ENCODE results near the gene ZFP92.

ZFP92 gene

GRCh38 chrX:153435845-153436244 is 24.6 kb downstream of the ZFP92 start:
- H3K9me3 Mint-ChIP-seq: peaks cover 4% of the 10 kb centered on the region
- no peak overlapping the region for H3K4me3 Mint-ChIP-seq
- H3K36me3 Mint-ChIP-seq: no peaks in the 10 kb centered on the region
- peaks cover 11% of the 10 kb centered on the region for H3K27me3 Mint-ChIP-seq
- H3K4me1 Mint-ChIP-seq: no peaks in the 10 kb centered on the region
- H3K27ac Mint-ChIP-seq: no peak overlapping the region
- no peak for ATAC-seq

GRCh38 chrX:153438532-153438931 is 27.3 kb downstream of the ZFP92 start:
- no peak overlapping the region for H3K27ac Mint-ChIP-seq
- H3K27me3 Mint-ChIP-seq: peaks cover 11% of the 10 kb centered on the region
- H3K36me3 Mint-ChIP-seq: no peaks in the 10 kb centered on the region
- H3K4me1 Mint-ChIP-seq: no peaks in the 10 kb centered on the region
- H3K9me3 Mint-ChIP-seq: peaks cover 4% of the 10 kb centered on the region
- H3K4me3 Mint-ChIP-seq: no peak overlapping the region
- ATAC-seq: no peak

- H3K4me3 Mint-ChIP-seq: no peak overlapping the region
- H3K27ac Mint-ChIP-seq: no peak overlapping the region
- H3K4me1 Mint-ChIP-seq: no peaks in the 10 kb centered on the region
Measured at GRCh38 chrX:153439977-153440376, 28.7 kb downstream of the ZFP92 start.

GRCh38 chrX:153440556-153441135 is 29.4 kb downstream of the ZFP92 start:
- peaks cover 11% of the 10 kb centered on the region for H3K27me3 Mint-ChIP-seq
- peaks cover 4% of the 10 kb centered on the region for H3K9me3 Mint-ChIP-seq
- no peaks in the 10 kb centered on the region for H3K36me3 Mint-ChIP-seq
- no peak for ATAC-seq
- no peak overlapping the region for H3K27ac Mint-ChIP-seq
- H3K4me3 Mint-ChIP-seq: no peak overlapping the region
- H3K4me1 Mint-ChIP-seq: no peaks in the 10 kb centered on the region

More at GRCh38 chrX:153439977-153440376, 28.7 kb downstream of the ZFP92 start:
- Mint-ChIP-seq H3K36me3 (no peaks in the 10 kb centered on the region), H3K27me3 (peaks cover 11% of the 10 kb centered on the region), H3K9me3 (peaks cover 4% of the 10 kb centered on the region)
- no peak for ATAC-seq

- no peak for ATAC-seq
- Mint-ChIP-seq H3K36me3 (no peaks in the 10 kb centered on the region), H3K4me3 (no peak overlapping the region), H3K9me3 (peaks cover 4% of the 10 kb centered on the region), H3K27me3 (peaks cover 11% of the 10 kb centered on the region), H3K27ac (no peak overlapping the region), H3K4me1 (no peaks in the 10 kb centered on the region)
Measured at GRCh38 chrX:153441296-153441695, 30.0 kb downstream of the ZFP92 start.

GRCh38 chrX:153441981-153442380 is 30.7 kb downstream of the ZFP92 start:
- H3K4me1 Mint-ChIP-seq: no peaks in the 10 kb centered on the region
- H3K27ac Mint-ChIP-seq: no peak overlapping the region
- no peak for ATAC-seq
- peaks cover 11% of the 10 kb centered on the region for H3K27me3 Mint-ChIP-seq
- no peaks in the 10 kb centered on the region for H3K36me3 Mint-ChIP-seq
- H3K4me3 Mint-ChIP-seq: no peak overlapping the region
- peaks cover 4% of the 10 kb centered on the region for H3K9me3 Mint-ChIP-seq

- Mint-ChIP-seq H3K36me3 (no peaks in the 10 kb centered on the region), H3K4me1 (no peaks in the 10 kb centered on the region), H3K4me3 (no peak overlapping the region), H3K27me3 (peaks cover 11% of the 10 kb centered on the region), H3K27ac (no peak overlapping the region), H3K9me3 (peaks cover 4% of the 10 kb centered on the region)
- ATAC-seq: no peak
Measured at GRCh38 chrX:153442463-153442862, 31.2 kb downstream of the ZFP92 start.

- no peak overlapping the region for H3K4me3 Mint-ChIP-seq
- no peak overlapping the region for H3K27ac Mint-ChIP-seq
- peaks cover 6% of the 10 kb centered on the region for H3K27me3 Mint-ChIP-seq
- ATAC-seq: no peak
- peaks cover 4% of the 10 kb centered on the region for H3K9me3 Mint-ChIP-seq
- H3K36me3 Mint-ChIP-seq: no peaks in the 10 kb centered on the region
- no peaks in the 10 kb centered on the region for H3K4me1 Mint-ChIP-seq
Measured at GRCh38 chrX:153443476-153444332, 32.4 kb downstream of the ZFP92 start.

- Mint-ChIP-seq H3K27me3 (no peaks in the 10 kb centered on the region), H3K27ac (no peak overlapping the region), H3K4me1 (no peaks in the 10 kb centered on the region), H3K9me3 (peaks cover 4% of the 10 kb centered on the region), H3K36me3 (peaks cover 1% of the 10 kb centered on the region), H3K4me3 (no peak overlapping the region)
- ATAC-seq: no peak
Measured at GRCh38 chrX:153444333-153445011, 33.2 kb downstream of the ZFP92 start.

- H3K27ac Mint-ChIP-seq: no peak overlapping the region
- no peaks in the 10 kb centered on the region for H3K4me1 Mint-ChIP-seq
- H3K27me3 Mint-ChIP-seq: no peaks in the 10 kb centered on the region
- H3K9me3 Mint-ChIP-seq: no peaks in the 10 kb centered on the region
- H3K4me3 Mint-ChIP-seq: no peak overlapping the region
- ATAC-seq: no peak
- H3K36me3 Mint-ChIP-seq: peaks cover 6% of the 10 kb centered on the region
Measured at GRCh38 chrX:153445106-153445855, 34.0 kb downstream of the ZFP92 start.

GRCh38 chrX:153445856-153446635 is 34.8 kb downstream of the ZFP92 start, which contains the start of gene TREX2:
TSS of gene TREX2 (minus strand) at chrX:153446056. CDS start at chrX:153445430, 626 bp downstream.
- no peak within 1 kb of the TSS for H3K27ac Mint-ChIP-seq
- H3K27me3 Mint-ChIP-seq: no peaks in the 10 kb centered on the region
- ATAC-seq: no peak
- peaks cover 6% of the 10 kb centered on the region for H3K36me3 Mint-ChIP-seq
- H3K9me3 Mint-ChIP-seq: no peaks in the 10 kb centered on the region
- no peak within 1 kb of the TSS for H3K4me3 Mint-ChIP-seq
- H3K4me1 Mint-ChIP-seq: no peaks in the 10 kb centered on the region

GRCh38 chrX:153446636-153446936 is 35.3 kb downstream of the ZFP92 start:
- H3K4me3 Mint-ChIP-seq: no peak overlapping the region
- H3K27me3 Mint-ChIP-seq: no peaks in the 10 kb centered on the region
- peaks cover 6% of the 10 kb centered on the region for H3K36me3 Mint-ChIP-seq
- H3K27ac Mint-ChIP-seq: no peak overlapping the region
- H3K9me3 Mint-ChIP-seq: no peaks in the 10 kb centered on the region
- ATAC-seq: no peak
- no peaks in the 10 kb centered on the region for H3K4me1 Mint-ChIP-seq

- Mint-ChIP-seq H3K36me3 (peaks cover 6% of the 10 kb centered on the region), H3K27me3 (no peaks in the 10 kb centered on the region), H3K4me3 (no peak overlapping the region), H3K9me3 (no peaks in the 10 kb centered on the region), H3K27ac (no peak overlapping the region), H3K4me1 (no peaks in the 10 kb centered on the region)
- no peak for ATAC-seq
Measured at GRCh38 chrX:153446950-153447580, 35.8 kb downstream of the ZFP92 start.

GRCh38 chrX:153447581-153447960 is 36.3 kb downstream of the ZFP92 start:
- H3K4me3 Mint-ChIP-seq: no peak overlapping the region
- H3K27ac Mint-ChIP-seq: no peak overlapping the region
- no peaks in the 10 kb centered on the region for H3K9me3 Mint-ChIP-seq
- ATAC-seq: no peak
- peaks cover 6% of the 10 kb centered on the region for H3K36me3 Mint-ChIP-seq
- H3K27me3 Mint-ChIP-seq: no peaks in the 10 kb centered on the region
- H3K4me1 Mint-ChIP-seq: no peaks in the 10 kb centered on the region
